H9 (cell line): ENCODE data around the gene TK2. TPM values are rescaled to one million over a fixed set of nuclear protein-coding genes. Genes with fewer than 3 reads are reported as not detected.

Experiments
- DNase-seq: peaks from one replicate; pipeline ENCODE4 v3.0.0-alpha.2; 2017
- H2AFZ ChIP-seq: one replicate; pipeline ENCODE4 v1.6.1; 2013; ENCODE audit warnings: mild to moderate bottlenecking, low read length, control low read depth, moderate library complexity
- H2AK5ac ChIP-seq: 2 replicates; pipeline ENCODE4 v1.6.1; 2013; ENCODE audit warnings: low read length, control low read depth, mixed read lengths; ENCODE audit not compliant: insufficient read length
- H2BK120ac ChIP-seq: one replicate; pipeline ENCODE4 v1.6.1; 2013; ENCODE audit warnings: low read depth, mild to moderate bottlenecking, low read length, control low read depth, inconsistent platforms; ENCODE audit not compliant: poor library complexity, severe bottlenecking
- H2BK12ac ChIP-seq: 2 replicates; pipeline ENCODE4 v1.6.1; 2013; ENCODE audit warnings: low read length, control low read depth, mixed read lengths, low read depth; ENCODE audit not compliant: insufficient read length
- H2BK15ac ChIP-seq: 2 replicates; pipeline ENCODE4 v1.6.1; 2013; ENCODE audit warnings: low read depth, low read length, control low read depth
- H2BK20ac ChIP-seq: one replicate; pipeline ENCODE4 v1.6.1; 2013; ENCODE audit warnings: low read depth, mild to moderate bottlenecking, low read length, control low read depth, inconsistent platforms; ENCODE audit not compliant: poor library complexity, severe bottlenecking
- H2BK5ac ChIP-seq: 2 replicates; pipeline ENCODE4 v1.6.1; 2013; ENCODE audit warnings: low read length, control low read depth, mixed read lengths; ENCODE audit not compliant: insufficient read length
- H3K14ac ChIP-seq: 2 replicates; pipeline ENCODE4 v1.6.1; 2013; ENCODE audit warnings: low read length, control low read depth; ENCODE audit not compliant: insufficient read depth
- H3K18ac ChIP-seq: 2 replicates; pipeline ENCODE4 v1.6.1; 2013; ENCODE audit warnings: low read depth, mild to moderate bottlenecking, mixed read lengths, low read length, control low read depth; ENCODE audit not compliant: insufficient read length
- H3K23ac ChIP-seq: 2 replicates; pipeline ENCODE4 v1.6.1; 2013; ENCODE audit warnings: low read length, control low read depth, mixed read lengths, low read depth; ENCODE audit not compliant: insufficient read length
- H3K23me2 ChIP-seq: 2 replicates; pipeline ENCODE4 v1.6.1; 2013; ENCODE audit warnings: low read depth, mild to moderate bottlenecking, mixed read lengths, low read length, control low read depth; ENCODE audit not compliant: insufficient read length, poor library complexity, severe bottlenecking
- H3K27ac ChIP-seq: 2 replicates; pipeline ENCODE4 v1.5.1; 2013; ENCODE audit warnings: low read length, control low read depth, mixed read lengths, low read depth; ENCODE audit not compliant: insufficient read length
- H3K27me3 ChIP-seq: 2 replicates; pipeline ENCODE4 v1.6.1; 2013; ENCODE audit warnings: low read length, control low read depth, inconsistent platforms; ENCODE audit not compliant: insufficient read depth
- H3K4ac ChIP-seq: 2 replicates; pipeline ENCODE4 v1.6.1; 2013; ENCODE audit warnings: low read depth, mild to moderate bottlenecking, control low read depth, inconsistent platforms, low read length, moderate library complexity
- H3K4me1 ChIP-seq: 2 replicates; pipeline ENCODE4 v1.6.1; 2013; ENCODE audit warnings: low read length, control low read depth, inconsistent platforms; ENCODE audit not compliant: insufficient read depth
- H3K4me2 ChIP-seq: 2 replicates; pipeline ENCODE4 v1.6.1; 2013; ENCODE audit warnings: low read length, control low read depth, mixed read lengths; ENCODE audit not compliant: insufficient read length, insufficient read depth
- H3K56ac ChIP-seq: 2 replicates; pipeline ENCODE4 v1.6.1; 2013; ENCODE audit warnings: low read depth, mild to moderate bottlenecking, mixed read lengths, low read length, control low read depth; ENCODE audit not compliant: insufficient read length
- H3K79me1 ChIP-seq: 2 replicates; pipeline ENCODE4 v1.6.1; 2013; ENCODE audit warnings: low read depth, mild to moderate bottlenecking, moderate library complexity, low read length, control low read depth, inconsistent platforms; ENCODE audit not compliant: insufficient read depth, poor library complexity, severe bottlenecking
- H3K79me2 ChIP-seq: 2 replicates; pipeline ENCODE4 v1.6.1; 2013; ENCODE audit warnings: low read length, control low read depth, inconsistent platforms; ENCODE audit not compliant: insufficient read depth
- H3K9ac ChIP-seq: 2 replicates; pipeline ENCODE4 v1.6.1; 2013; ENCODE audit warnings: low read length, control low read depth, mixed read lengths; ENCODE audit not compliant: insufficient read length; ENCODE audit errors: extremely low read depth
- H3K9me3 ChIP-seq: one replicate; pipeline ENCODE4 v1.6.1; 2013; ENCODE audit warnings: low read depth, low read length, inconsistent platforms; ENCODE audit not compliant: control insufficient read depth
- H3T11ph ChIP-seq: one replicate; pipeline ENCODE4 v1.6.1; 2013; ENCODE audit warnings: mild to moderate bottlenecking, low read length, control low read depth, inconsistent platforms
- H4K20me1 ChIP-seq: one replicate; pipeline ENCODE4 v1.6.1; 2013; ENCODE audit not compliant: control insufficient read depth, insufficient read length, insufficient read depth
- H4K5ac ChIP-seq: 2 replicates; pipeline ENCODE4 v1.6.1; 2013; ENCODE audit warnings: low read depth, mild to moderate bottlenecking, mixed read lengths, low read length, control low read depth; ENCODE audit not compliant: insufficient read length
- H4K8ac ChIP-seq: replicated peaks from 2 replicates; pipeline ENCODE4 v1.6.1; 2013; ENCODE audit warnings: low read length, control low read depth, mixed read lengths, low read depth; ENCODE audit not compliant: insufficient read length
- H4K91ac ChIP-seq: 2 replicates; pipeline ENCODE4 v1.6.1; 2013; ENCODE audit warnings: low read depth, mild to moderate bottlenecking, moderate library complexity, mixed read lengths, low read length, control low read depth; ENCODE audit not compliant: insufficient read length
- H3K27ac Mint-ChIP-seq, 3 experiments: 2 replicates in 2 of 3; 3 replicates in 1 of 3; pipeline ENCODE4 v1.8.0; 2020 to 2021; ENCODE audit warnings: mixed read lengths in 3 of 3, mild to moderate bottlenecking in 1 of 3, moderate library complexity in 1 of 3
- H3K27me3 Mint-ChIP-seq: 2 replicates; pipeline ENCODE4 v1.8.0; 2021; ENCODE audit warnings: low read depth, mild to moderate bottlenecking, moderate library complexity, mixed read lengths
- H3K36me3 Mint-ChIP-seq, 3 experiments: 2 replicates in 2 of 3; 3 replicates in 1 of 3; pipeline ENCODE4 v1.8.0; 2020 to 2021; ENCODE audit warnings: low read depth in 3 of 3, mixed read lengths in 3 of 3; ENCODE audit not compliant: insufficient read depth in 1 of 3
- H3K4me1 Mint-ChIP-seq, 2 experiments: 2 replicates each; pipeline ENCODE4 v1.8.0; 2020; ENCODE audit warnings: mixed read lengths in 2 of 2
- H3K4me3 Mint-ChIP-seq, 2 experiments: 2 replicates in 1 of 2; 3 replicates in 1 of 2; pipeline ENCODE4 v1.8.0; 2020 to 2021; ENCODE audit warnings: mild to moderate bottlenecking in 2 of 2, mixed read lengths in 2 of 2, moderate library complexity in 1 of 2
- H3K9me3 Mint-ChIP-seq, 2 experiments: 2 replicates in 1 of 2; 3 replicates in 1 of 2; pipeline ENCODE4 v1.8.0; 2020; ENCODE audit warnings: mild to moderate bottlenecking in 2 of 2, mixed read lengths in 2 of 2, moderate library complexity in 1 of 2
- WGBS: extraction: QIAGEN DNeasy Blood & Tissue Kit; methylation state at CpG from one replicate; pipeline ENCODE4 v1.1.7; 2013; ENCODE audit warnings: missing lambda C conversion rate, low lambda C conversion rate, mixed read lengths; ENCODE audit not compliant: insufficient read length; ENCODE audit errors: extremely low coverage; 5-methylcytosine and 5-hydroxymethylcytosine counted together
- total RNA-seq: library from RNA; stranded (reverse); gene quantifications from 2 replicates; pipeline ENCODE4 v1.2.1, GENCODE V29; 2021
- TF ChIP-seq, protein P1 (sequence below): fragments of 200-600 bp; sonication (generic); conservative IDR thresholded peaks from 3 replicates; pipeline ENCODE4 v1.8.0; 2021; ENCODE audit warnings: antibody characterized with exemption, mild to moderate bottlenecking

TK2 gene
- total RNA-seq, 1 experiment from 2014 or later, result 5.2 TPM

DNA sequence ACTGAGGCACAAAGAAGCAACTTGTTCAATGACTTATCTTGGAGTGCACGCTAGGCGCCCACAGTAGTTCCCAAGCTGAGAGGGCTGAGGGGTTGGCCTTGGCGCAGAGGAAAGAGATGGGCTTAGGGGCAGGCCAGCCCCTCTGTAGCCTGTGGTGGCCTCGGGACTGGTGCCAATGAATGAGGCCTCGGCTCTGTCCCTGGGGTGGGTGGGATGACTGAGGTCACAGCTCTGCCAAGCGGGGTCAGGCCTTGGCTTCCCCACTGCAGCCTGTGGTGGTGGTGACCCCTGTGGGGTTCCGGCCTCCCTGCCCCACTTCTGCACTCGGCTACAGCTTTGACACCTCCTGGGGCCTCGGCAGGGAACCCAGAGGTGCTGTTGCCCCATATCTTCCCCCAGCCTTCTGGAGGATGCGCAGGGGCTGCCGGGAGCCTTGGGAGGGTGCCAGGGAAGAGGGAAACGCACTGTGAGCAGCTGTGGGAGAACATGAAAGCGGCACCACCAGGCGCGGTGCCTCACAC is 76.8 kb downstream of the TK2 start:
- no peak overlapping the region for H3K4me3 Mint-ChIP-seq
- no peak overlapping the region for H3K18ac ChIP-seq
- no peaks in the 10 kb centered on the region for H3K79me1 ChIP-seq
- no peaks in the 10 kb centered on the region for H4K20me1 ChIP-seq
- H2BK5ac ChIP-seq, result no peak overlapping the region
- H4K5ac ChIP-seq, result no peak overlapping the region
- H3K4me1 ChIP-seq, result no peaks in the 10 kb centered on the region
- no peak overlapping the region for H4K91ac ChIP-seq
- H3K14ac ChIP-seq, result no peak overlapping the region
- H4K8ac ChIP-seq, result no peak overlapping the region
- H3K23ac ChIP-seq, result no peak overlapping the region
- H3K56ac ChIP-seq, result no peak overlapping the region
- H3K23me2 ChIP-seq, result no peaks in the 10 kb centered on the region
- peaks cover 15% of the 10 kb centered on the region for H3K27me3 Mint-ChIP-seq
- no CpG with 5 or more reads among the region's 15 CpGs for WGBS
- H3K27me3 ChIP-seq, result no peaks in the 10 kb centered on the region
- no peak overlapping the region for H2BK120ac ChIP-seq
- H2BK15ac ChIP-seq, result no peak overlapping the region
- H2BK12ac ChIP-seq, result no peak overlapping the region
- no peak overlapping the region for H3K27ac ChIP-seq
- no peaks in the 10 kb centered on the region for H3K36me3 Mint-ChIP-seq
- no peaks in the 10 kb centered on the region for H3K9me3 ChIP-seq
- H3K4ac ChIP-seq, result no peak overlapping the region
- H3K27ac Mint-ChIP-seq, result no peak overlapping the region
- H3K79me2 ChIP-seq, result no peaks in the 10 kb centered on the region
- DNase-seq, result no peak
- H3K4me1 Mint-ChIP-seq, result peaks cover 7 to 15% of the 10 kb centered on the region in 2 experiments
- no peak overlapping the region for H2BK20ac ChIP-seq
- no peak overlapping the region for H2AFZ ChIP-seq
- no peak overlapping the region for H2AK5ac ChIP-seq
- no peaks in the 10 kb centered on the region for H3K9me3 Mint-ChIP-seq
- H3K9ac ChIP-seq, result no peak overlapping the region
- H3T11ph ChIP-seq, result no peak overlapping the region
- no peak overlapping the region for H3K4me2 ChIP-seq
- TF ChIP-seq, protein P1, sequence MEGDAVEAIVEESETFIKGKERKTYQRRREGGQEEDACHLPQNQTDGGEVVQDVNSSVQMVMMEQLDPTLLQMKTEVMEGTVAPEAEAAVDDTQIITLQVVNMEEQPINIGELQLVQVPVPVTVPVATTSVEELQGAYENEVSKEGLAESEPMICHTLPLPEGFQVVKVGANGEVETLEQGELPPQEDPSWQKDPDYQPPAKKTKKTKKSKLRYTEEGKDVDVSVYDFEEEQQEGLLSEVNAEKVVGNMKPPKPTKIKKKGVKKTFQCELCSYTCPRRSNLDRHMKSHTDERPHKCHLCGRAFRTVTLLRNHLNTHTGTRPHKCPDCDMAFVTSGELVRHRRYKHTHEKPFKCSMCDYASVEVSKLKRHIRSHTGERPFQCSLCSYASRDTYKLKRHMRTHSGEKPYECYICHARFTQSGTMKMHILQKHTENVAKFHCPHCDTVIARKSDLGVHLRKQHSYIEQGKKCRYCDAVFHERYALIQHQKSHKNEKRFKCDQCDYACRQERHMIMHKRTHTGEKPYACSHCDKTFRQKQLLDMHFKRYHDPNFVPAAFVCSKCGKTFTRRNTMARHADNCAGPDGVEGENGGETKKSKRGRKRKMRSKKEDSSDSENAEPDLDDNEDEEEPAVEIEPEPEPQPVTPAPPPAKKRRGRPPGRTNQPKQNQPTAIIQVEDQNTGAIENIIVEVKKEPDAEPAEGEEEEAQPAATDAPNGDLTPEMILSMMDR, result no peak
